ENCODE measurements around the gene CD86.
"Not testable (repeated sequence)": the region's sequence is repeated elsewhere in the genome, so short reads cannot be mapped to it uniquely, and the experiment has no call there.

Gene CD86

GRCh38 chr3:122164983-122165382 lies 109.8 kb downstream of the CD86 start:
- not testable (repeated sequence) for DNase-seq (ENCODE audit: low spot score)

GRCh38 chr3:122167630-122168029 lies 112.5 kb downstream of the CD86 start:
- DNase-seq (ENCODE audit: low spot score): no peak

- DNase-seq (ENCODE audit: low spot score): no peak
These were observed 112.9 kb downstream of the CD86 start for GRCh38 chr3:122168044-122168443.

GRCh38 chr3:122169911-122170310 lies 114.7 kb downstream of the CD86 start:
- DNase-seq (ENCODE audit: low spot score): no peak

Data from AG08396 (cell line).